GM10248 (cell line): ENCODE data around the gene ADGRF4.

Source experiments
- CTCF ChIA-PET: fragments of 300-600 bp; sonication (Branson Sonifier 250); formaldehyde crosslinking; extraction: SDS; loops from one replicate; lab custom pipeline; 2021; ENCODE audit warnings: antibody characterized with exemption; lab: Yijun Ruan, JAX
- POLR2A ChIA-PET: fragments of 350-650 bp; sonication (Branson Sonifier 250); formaldehyde crosslinking; extraction: SDS; loops from one replicate; lab custom pipeline; 2020; ENCODE audit warnings: antibody characterized with exemption; lab: Yijun Ruan, JAX
- DNase-seq: peaks from one replicate; pipeline ENCODE4 v3.0.0; 2012; ENCODE audit errors: extremely low spot score
- TF ChIP-seq, protein P1 (sequence below): IDR thresholded peaks from 2 replicates; pipeline ENCODE4 v1.5.1; 2012; ENCODE audit warnings: mild to moderate bottlenecking, low read depth; ENCODE audit errors: extremely low read depth, missing control alignments, control extremely low read depth

Gene ADGRF4

GRCh38 chr6:47749757-47750156, 51.4 kb downstream of the ADGRF4 start:
- DNase-seq = no peak
- CTCF ChIA-PET = interaction anchor here (2.2 kb wide), 1 partner anchor 31 kb away, joined by 8 read pairs; no protein-coding TSS in a partner anchor
- TF ChIP-seq, protein P1, sequence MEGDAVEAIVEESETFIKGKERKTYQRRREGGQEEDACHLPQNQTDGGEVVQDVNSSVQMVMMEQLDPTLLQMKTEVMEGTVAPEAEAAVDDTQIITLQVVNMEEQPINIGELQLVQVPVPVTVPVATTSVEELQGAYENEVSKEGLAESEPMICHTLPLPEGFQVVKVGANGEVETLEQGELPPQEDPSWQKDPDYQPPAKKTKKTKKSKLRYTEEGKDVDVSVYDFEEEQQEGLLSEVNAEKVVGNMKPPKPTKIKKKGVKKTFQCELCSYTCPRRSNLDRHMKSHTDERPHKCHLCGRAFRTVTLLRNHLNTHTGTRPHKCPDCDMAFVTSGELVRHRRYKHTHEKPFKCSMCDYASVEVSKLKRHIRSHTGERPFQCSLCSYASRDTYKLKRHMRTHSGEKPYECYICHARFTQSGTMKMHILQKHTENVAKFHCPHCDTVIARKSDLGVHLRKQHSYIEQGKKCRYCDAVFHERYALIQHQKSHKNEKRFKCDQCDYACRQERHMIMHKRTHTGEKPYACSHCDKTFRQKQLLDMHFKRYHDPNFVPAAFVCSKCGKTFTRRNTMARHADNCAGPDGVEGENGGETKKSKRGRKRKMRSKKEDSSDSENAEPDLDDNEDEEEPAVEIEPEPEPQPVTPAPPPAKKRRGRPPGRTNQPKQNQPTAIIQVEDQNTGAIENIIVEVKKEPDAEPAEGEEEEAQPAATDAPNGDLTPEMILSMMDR = no peak
- POLR2A ChIA-PET = no interaction called here

DNA sequence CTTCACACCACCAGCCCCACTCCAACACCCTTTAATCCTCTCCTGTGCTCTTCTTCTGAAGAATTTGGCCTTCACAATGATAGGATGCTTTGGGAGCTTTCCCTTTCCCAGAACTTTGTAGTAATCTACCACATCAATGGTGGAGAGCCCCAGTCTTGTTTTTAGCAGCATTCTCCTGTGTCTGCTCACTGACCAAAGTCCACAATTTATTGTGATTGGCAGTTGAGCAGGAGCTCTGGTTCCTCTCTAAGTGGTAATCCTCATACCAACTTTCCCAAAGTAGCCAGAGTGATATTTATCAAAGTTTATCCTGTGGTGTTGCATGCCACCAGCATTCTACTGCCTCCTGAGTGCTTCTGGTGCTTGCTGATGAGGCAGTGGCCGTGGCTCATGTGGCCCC, 54.4 kb downstream of the ADGRF4 start:
- POLR2A ChIA-PET = no interaction called here
- TF ChIP-seq, protein P1 = no peak
- DNase-seq = no peak
- CTCF ChIA-PET = interaction anchor here (1.3 to 1.4 kb wide), 2 partner anchors 11 to 27 kb away, joined by 4 to 5 read pairs; no protein-coding TSS in a partner anchor

DNA sequence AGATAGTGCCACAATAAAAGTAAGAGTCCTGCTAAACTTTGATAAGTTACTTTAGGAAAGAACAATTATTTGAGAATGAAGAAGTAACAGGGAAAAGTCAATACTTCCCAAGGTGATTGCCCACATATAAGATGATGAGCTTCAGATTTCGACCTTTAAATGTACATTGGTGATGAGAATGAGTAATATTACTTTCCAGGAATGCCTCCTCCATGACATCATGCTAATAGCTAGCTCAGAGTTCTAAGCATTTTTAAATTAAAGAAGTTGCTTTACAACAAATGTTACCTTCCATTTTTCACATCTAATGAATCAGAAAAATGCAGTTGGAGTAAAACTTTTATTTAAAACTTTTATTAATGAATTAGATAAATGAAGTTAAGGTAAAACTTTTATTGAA, 61.0 kb downstream of the ADGRF4 start:
- DNase-seq = no peak
- TF ChIP-seq, protein P1 = no peak
- CTCF ChIA-PET = interaction anchor here (2.1 to 2.5 kb wide), 2 partner anchors 29 to 128 kb away, joined by 6 to 7 read pairs; no protein-coding TSS in a partner anchor
- POLR2A ChIA-PET = no interaction called here

DNA sequence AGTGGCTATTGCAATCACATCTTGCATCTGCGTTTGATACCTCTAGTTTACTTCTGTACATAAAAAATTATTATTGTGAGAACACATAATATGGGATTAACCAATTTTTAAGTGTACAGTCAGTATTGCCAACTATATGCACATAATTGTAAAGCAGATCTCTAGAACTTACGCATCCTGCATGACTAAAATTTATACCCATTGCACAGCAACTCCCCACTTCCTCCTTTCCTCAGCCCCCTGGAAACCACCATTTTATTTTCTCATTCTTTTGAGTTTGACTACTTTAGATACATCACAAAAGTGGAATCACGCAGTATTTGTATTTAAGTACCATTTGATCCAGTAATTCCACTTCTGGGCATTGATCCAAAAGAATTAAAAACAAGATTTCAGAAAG, 64.1 kb downstream of the ADGRF4 start:
- POLR2A ChIA-PET = no interaction called here
- TF ChIP-seq, protein P1 = no peak
- no peak for DNase-seq
- CTCF ChIA-PET = interaction anchor here (1.9 kb wide), 1 partner anchor 12 kb away, joined by 6 read pairs; no protein-coding TSS in a partner anchor

GRCh38 chr6:47766445-47766844, 68.1 kb downstream of the ADGRF4 start:
- TF ChIP-seq, protein P1 = no peak
- POLR2A ChIA-PET = no interaction called here
- no peak for DNase-seq
- CTCF ChIA-PET = interaction anchor here (0.6 to 1.5 kb wide), 2 partner anchors 14 to 112 kb away, joined by 3 to 6 read pairs; no protein-coding TSS in a partner anchor

DNA sequence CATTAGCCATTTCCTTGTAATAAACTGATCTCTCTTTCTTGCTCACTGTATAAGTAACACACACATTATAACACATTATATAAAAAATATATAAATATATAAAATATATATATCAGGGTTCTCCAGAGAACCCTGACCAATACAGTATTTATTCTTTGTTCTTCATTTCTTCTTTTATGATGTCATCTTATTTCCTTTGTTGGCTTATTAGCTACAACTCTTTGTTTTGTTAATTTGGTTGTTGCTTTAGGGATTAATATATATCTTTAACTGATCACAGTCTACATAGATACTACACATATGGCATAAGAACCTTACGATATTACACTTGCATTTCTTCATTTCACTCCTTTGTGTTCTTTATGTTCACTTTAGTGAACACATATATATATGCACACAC, 68.7 kb downstream of the ADGRF4 start:
- DNase-seq = no peak
- CTCF ChIA-PET = interaction anchor here (1.5 kb wide), 1 partner anchor 13 kb away, joined by 6 read pairs; no protein-coding TSS in a partner anchor
- POLR2A ChIA-PET = no interaction called here
- TF ChIP-seq, protein P1 = no peak
